Mucosa of rectum (tissue), 2 donors: ENCODE results near the gene GLIPR2.

Experiments
- H3K27ac ChIP-seq, 2 donors: one replicate each; pipeline ENCODE4 v1.7.0; 2013; ENCODE audit warnings: inconsistent platforms in 2 of 2, low read depth in 2 of 2, low read length in 2 of 2
- H3K27me3 ChIP-seq, 2 donors: one replicate each; pipeline ENCODE4 v1.7.0; 2013; ENCODE audit warnings: low read length in 2 of 2; ENCODE audit not compliant: control insufficient read depth in 2 of 2, insufficient read depth in 2 of 2
- H3K36me3 ChIP-seq, 2 donors: one replicate each; pipeline ENCODE4 v1.7.0; 2013; ENCODE audit warnings: low read length in 2 of 2; ENCODE audit not compliant: control insufficient read depth in 2 of 2, insufficient read depth in 2 of 2
- H3K4me1 ChIP-seq, 2 donors: one replicate each; pipeline ENCODE4 v1.7.0; 2013; ENCODE audit warnings: low read length in 2 of 2, mild to moderate bottlenecking in 1 of 2; ENCODE audit not compliant: control insufficient read depth in 2 of 2, insufficient read depth in 2 of 2
- H3K4me3 ChIP-seq, 2 donors: one replicate each; pipeline ENCODE4 v1.7.0; 2013; ENCODE audit warnings: low read length in 2 of 2
- H3K9ac ChIP-seq, 2 donors: one replicate each; pipeline ENCODE4 v1.7.0; 2013; ENCODE audit warnings: low read length in 2 of 2, low read depth in 1 of 2, mild to moderate bottlenecking in 1 of 2
- H3K9me3 ChIP-seq, 2 donors: one replicate each; pipeline ENCODE4 v1.7.0; 2013; ENCODE audit warnings: low read length in 2 of 2; ENCODE audit not compliant: control insufficient read depth in 2 of 2
- donor health status: healthy.
- donor health status: Normal muscosa, but diverticular disease.

Gene GLIPR2

GRCh38 chr9:36101916-36102741 is 34.4 kb upstream of the GLIPR2 start:
- Histone ChIP-seq H3K36me3 (no peaks in the 10 kb centered on the region), H3K27me3 (no peaks in the 10 kb centered on the region), H3K9ac (no peak overlapping the region), H3K4me1 (no peaks in the 10 kb centered on the region), H3K4me3 (no peak overlapping the region), H3K9me3 (no peaks in the 10 kb centered on the region), H3K27ac (no peak overlapping the region)

- Histone ChIP-seq H3K27ac (no peak overlapping the region), H3K9me3 (no peaks in the 10 kb centered on the region)
Observed at GRCh38 chr9:36102742-36103495, 33.6 kb upstream of the GLIPR2 start.

GRCh38 chr9:36109071-36109470 is 27.5 kb upstream of the GLIPR2 start:
- no peaks in the 10 kb centered on the region for H3K4me1 ChIP-seq
- H3K9me3 ChIP-seq = no peaks in the 10 kb centered on the region

More at GRCh38 chr9:36102742-36103495, 33.6 kb upstream of the GLIPR2 start:
- Histone ChIP-seq H3K27me3 (no peaks in the 10 kb centered on the region), H3K4me3 (no peak overlapping the region), H3K36me3 (no peaks in the 10 kb centered on the region), H3K9ac (no peak overlapping the region), H3K4me1 (no peaks in the 10 kb centered on the region)

GRCh38 chr9:36110434-36110833 is 26.1 kb upstream of the GLIPR2 start:
- Histone ChIP-seq H3K27ac (no peak overlapping the region), H3K4me1 (no peaks in the 10 kb centered on the region), H3K9ac (no peak overlapping the region), H3K9me3 (no peaks in the 10 kb centered on the region), H3K4me3 (no peak overlapping the region), H3K27me3 (no peaks in the 10 kb centered on the region), H3K36me3 (no peaks in the 10 kb centered on the region)

More at GRCh38 chr9:36109071-36109470, 27.5 kb upstream of the GLIPR2 start:
- Histone ChIP-seq H3K4me3 (no peak overlapping the region), H3K9ac (no peak overlapping the region), H3K27ac (no peak overlapping the region), H3K27me3 (no peaks in the 10 kb centered on the region), H3K36me3 (no peaks in the 10 kb centered on the region)

- no peaks in the 10 kb centered on the region for H3K4me1 ChIP-seq
- H3K27ac ChIP-seq = no peak overlapping the region
- no peak overlapping the region for H3K4me3 ChIP-seq
- H3K27me3 ChIP-seq = no peaks in the 10 kb centered on the region
- H3K9me3 ChIP-seq = no peaks in the 10 kb centered on the region
- H3K36me3 ChIP-seq = no peaks in the 10 kb centered on the region
- H3K9ac ChIP-seq = no peak overlapping the region
Observed at GRCh38 chr9:36112516-36112915, 24.0 kb upstream of the GLIPR2 start.

GRCh38 chr9:36113999-36114398 is 22.5 kb upstream of the GLIPR2 start:
- no peak overlapping the region for H3K9ac ChIP-seq
- no peak overlapping the region for H3K27ac ChIP-seq
- no peaks in the 10 kb centered on the region for H3K27me3 ChIP-seq
- no peak overlapping the region for H3K4me3 ChIP-seq
- H3K4me1 ChIP-seq = no peaks in the 10 kb centered on the region
- peaks cover 0 to 2% of the 10 kb centered on the region in 2 donors for H3K36me3 ChIP-seq
- no peaks in the 10 kb centered on the region for H3K9me3 ChIP-seq

- no peaks in the 10 kb centered on the region for H3K9me3 ChIP-seq
- no peak overlapping the region for H3K27ac ChIP-seq
- peaks cover 0 to 2% of the 10 kb centered on the region in 2 donors for H3K36me3 ChIP-seq
- no peaks in the 10 kb centered on the region for H3K27me3 ChIP-seq
- H3K4me3 ChIP-seq = no peak overlapping the region
- H3K9ac ChIP-seq = no peak overlapping the region
- peaks cover 0 to 3% of the 10 kb centered on the region in 2 donors for H3K4me1 ChIP-seq
Observed at GRCh38 chr9:36116593-36116992, 19.9 kb upstream of the GLIPR2 start.

GRCh38 chr9:36118201-36118600 is 18.3 kb upstream of the GLIPR2 start:
- Histone ChIP-seq H3K36me3 (peaks cover 0 to 8% of the 10 kb centered on the region in 2 donors), H3K4me3 (no peak overlapping the region)

GRCh38 chr9:36118706-36119105 is 17.8 kb upstream of the GLIPR2 start:
- Histone ChIP-seq H3K27me3 (no peaks in the 10 kb centered on the region), H3K9me3 (no peaks in the 10 kb centered on the region), H3K4me3 (no peak overlapping the region), H3K36me3 (peaks cover 0 to 8% of the 10 kb centered on the region in 2 donors), H3K27ac (no peak overlapping the region), H3K9ac (no peak overlapping the region), H3K4me1 (peaks cover 0 to 3% of the 10 kb centered on the region in 2 donors)

More at GRCh38 chr9:36118201-36118600, 18.3 kb upstream of the GLIPR2 start:
- H3K27ac ChIP-seq = no peak overlapping the region
- H3K27me3 ChIP-seq = no peaks in the 10 kb centered on the region
- H3K9ac ChIP-seq = no peak overlapping the region
- no peaks in the 10 kb centered on the region for H3K9me3 ChIP-seq
- peaks cover 0 to 3% of the 10 kb centered on the region in 2 donors for H3K4me1 ChIP-seq

- H3K4me1 ChIP-seq = peaks cover 0 to 3% of the 10 kb centered on the region in 2 donors
- no peak overlapping the region for H3K4me3 ChIP-seq
- no peaks in the 10 kb centered on the region for H3K9me3 ChIP-seq
- no peak overlapping the region for H3K9ac ChIP-seq
- peaks cover 0 to 8% of the 10 kb centered on the region in 2 donors for H3K36me3 ChIP-seq
- no peak overlapping the region for H3K27ac ChIP-seq
- no peaks in the 10 kb centered on the region for H3K27me3 ChIP-seq
Observed at GRCh38 chr9:36119476-36119875, 17.1 kb upstream of the GLIPR2 start.
